HEK293 (cell line): ENCODE results near the gene TWIST1.

Source experiments
- FEZF1 ChIP-seq: fragments of 450-650 bp; formaldehyde crosslinking; IDR thresholded peaks from 2 replicates; pipeline ENCODE4 v1.5.1; 2016; ENCODE audit warnings: missing biosample characterization, missing genetic modification characterization
- GFI1B ChIP-seq: fragments of 450-650 bp; formaldehyde crosslinking; IDR thresholded peaks from 2 replicates; pipeline ENCODE4 v1.5.1; 2016; ENCODE audit warnings: missing biosample characterization, missing genetic modification characterization
- GLIS1 ChIP-seq: fragments of 450-650 bp; formaldehyde crosslinking; IDR thresholded peaks from 2 replicates; pipeline ENCODE4 v1.5.1; 2016; ENCODE audit warnings: missing biosample characterization, missing genetic modification characterization
- KLF16 ChIP-seq: fragments of 450-650 bp; formaldehyde crosslinking; IDR thresholded peaks from 2 replicates; pipeline ENCODE4 v1.5.1; 2017; ENCODE audit warnings: missing biosample characterization, missing genetic modification characterization
- ZBTB21 ChIP-seq: fragments of 450-650 bp; formaldehyde crosslinking; IDR thresholded peaks from 2 replicates; pipeline ENCODE4 v1.5.1; 2017; ENCODE audit warnings: missing biosample characterization, missing genetic modification characterization
- ZFHX2 ChIP-seq: fragments of 450-650 bp; formaldehyde crosslinking; conservative IDR thresholded peaks from 2 replicates; pipeline ENCODE4 v1.5.1; 2016; ENCODE audit warnings: missing biosample characterization, missing genetic modification characterization
- ZNF140 ChIP-seq: fragments of 450-650 bp; formaldehyde crosslinking; IDR thresholded peaks from 2 replicates; pipeline ENCODE4 v1.5.1; 2016; ENCODE audit warnings: missing biosample characterization, missing genetic modification characterization
- ZNF202 ChIP-seq: fragments of 450-650 bp; formaldehyde crosslinking; IDR thresholded peaks from 2 replicates; pipeline ENCODE4 v1.5.1; 2016; ENCODE audit warnings: missing biosample characterization, missing genetic modification characterization, borderline replicate concordance
- ZNF223 ChIP-seq: fragments of 450-650 bp; formaldehyde crosslinking; IDR thresholded peaks from 2 replicates; pipeline ENCODE4 v1.5.1; 2016; ENCODE audit warnings: missing biosample characterization, missing genetic modification characterization
- ZNF292 ChIP-seq: fragments of 450-650 bp; formaldehyde crosslinking; IDR thresholded peaks from 2 replicates; pipeline ENCODE4 v1.5.1; 2016; ENCODE audit warnings: low read depth, missing biosample characterization, missing genetic modification characterization, borderline replicate concordance
- ZNF324 ChIP-seq: fragments of 450-650 bp; formaldehyde crosslinking; IDR thresholded peaks from 2 replicates; pipeline ENCODE4 v1.5.1; 2016; ENCODE audit warnings: missing biosample characterization, missing genetic modification characterization
- ZNF585B ChIP-seq: fragments of 450-650 bp; formaldehyde crosslinking; IDR thresholded peaks from 2 replicates; pipeline ENCODE4 v1.5.1; 2016; ENCODE audit warnings: missing biosample characterization, missing genetic modification characterization
- ZNF621 ChIP-seq: fragments of 450-650 bp; formaldehyde crosslinking; IDR thresholded peaks from 2 replicates; pipeline ENCODE4 v1.5.1; 2017; ENCODE audit warnings: missing biosample characterization, missing genetic modification characterization
- ZNF626 ChIP-seq: fragments of 450-650 bp; sonication (Bioruptor Pico); formaldehyde crosslinking; IDR thresholded peaks from 2 replicates; pipeline ENCODE4 v1.5.1; 2018; ENCODE audit warnings: missing biosample characterization, missing genetic modification characterization, inconsistent platforms
- ZNF664 ChIP-seq: fragments of 450-650 bp; formaldehyde crosslinking; IDR thresholded peaks from 2 replicates; pipeline ENCODE4 v1.5.1; 2016; ENCODE audit warnings: missing biosample characterization, missing genetic modification characterization
- ZNF785 ChIP-seq: fragments of 450-650 bp; formaldehyde crosslinking; IDR thresholded peaks from 2 replicates; pipeline ENCODE4 v1.5.1; 2016; ENCODE audit warnings: missing biosample characterization, missing genetic modification characterization
- ZSCAN16 ChIP-seq: fragments of 450-650 bp; formaldehyde crosslinking; IDR thresholded peaks from 2 replicates; pipeline ENCODE4 v1.5.1; 2016; ENCODE audit warnings: missing biosample characterization, missing genetic modification characterization
- ZSCAN23 ChIP-seq: fragments of 450-650 bp; formaldehyde crosslinking; IDR thresholded peaks from 2 replicates; pipeline ENCODE4 v1.5.1; 2016; ENCODE audit warnings: missing biosample characterization, missing genetic modification characterization
- TF ChIP-seq, protein P1 (sequence below): fragments of 450-650 bp; formaldehyde crosslinking; IDR thresholded peaks from 2 replicates; pipeline ENCODE4 v1.5.1; 2017; ENCODE audit warnings: missing biosample characterization, missing genetic modification characterization
- TF ChIP-seq, protein P2 (sequence below): fragments of 450-650 bp; formaldehyde crosslinking; IDR thresholded peaks from 2 replicates; pipeline ENCODE4 v1.5.1; 2016; ENCODE audit warnings: missing biosample characterization, missing genetic modification characterization
- TF ChIP-seq, protein P3 (sequence below): sonication (generic); formaldehyde crosslinking; IDR thresholded peaks from 2 replicates; pipeline ENCODE4 v1.8.1; 2022; ENCODE audit warnings: mild to moderate bottlenecking, moderate library complexity, missing genetic modification reagents
- TF ChIP-seq, protein P4 (sequence below): fragments of 450-650 bp; formaldehyde crosslinking; IDR thresholded peaks from 2 replicates; pipeline ENCODE4 v1.5.1; 2016; ENCODE audit warnings: missing biosample characterization, missing genetic modification characterization
- TF ChIP-seq, protein P5 (sequence below): fragments of 450-650 bp; formaldehyde crosslinking; IDR thresholded peaks from 2 replicates; pipeline ENCODE4 v1.5.1; 2016; ENCODE audit warnings: missing biosample characterization, missing genetic modification characterization
- TF ChIP-seq, protein P6 (sequence below): fragments of 450-650 bp; formaldehyde crosslinking; IDR thresholded peaks from 2 replicates; pipeline ENCODE4 v1.5.1; 2017; ENCODE audit warnings: missing biosample characterization, missing genetic modification characterization
- TF ChIP-seq, protein P7 (sequence below): fragments of 450-650 bp; formaldehyde crosslinking; IDR thresholded peaks from 2 replicates; pipeline ENCODE4 v1.5.1; 2016; ENCODE audit warnings: missing biosample characterization, missing genetic modification characterization, borderline replicate concordance

TWIST1 gene

DNA sequence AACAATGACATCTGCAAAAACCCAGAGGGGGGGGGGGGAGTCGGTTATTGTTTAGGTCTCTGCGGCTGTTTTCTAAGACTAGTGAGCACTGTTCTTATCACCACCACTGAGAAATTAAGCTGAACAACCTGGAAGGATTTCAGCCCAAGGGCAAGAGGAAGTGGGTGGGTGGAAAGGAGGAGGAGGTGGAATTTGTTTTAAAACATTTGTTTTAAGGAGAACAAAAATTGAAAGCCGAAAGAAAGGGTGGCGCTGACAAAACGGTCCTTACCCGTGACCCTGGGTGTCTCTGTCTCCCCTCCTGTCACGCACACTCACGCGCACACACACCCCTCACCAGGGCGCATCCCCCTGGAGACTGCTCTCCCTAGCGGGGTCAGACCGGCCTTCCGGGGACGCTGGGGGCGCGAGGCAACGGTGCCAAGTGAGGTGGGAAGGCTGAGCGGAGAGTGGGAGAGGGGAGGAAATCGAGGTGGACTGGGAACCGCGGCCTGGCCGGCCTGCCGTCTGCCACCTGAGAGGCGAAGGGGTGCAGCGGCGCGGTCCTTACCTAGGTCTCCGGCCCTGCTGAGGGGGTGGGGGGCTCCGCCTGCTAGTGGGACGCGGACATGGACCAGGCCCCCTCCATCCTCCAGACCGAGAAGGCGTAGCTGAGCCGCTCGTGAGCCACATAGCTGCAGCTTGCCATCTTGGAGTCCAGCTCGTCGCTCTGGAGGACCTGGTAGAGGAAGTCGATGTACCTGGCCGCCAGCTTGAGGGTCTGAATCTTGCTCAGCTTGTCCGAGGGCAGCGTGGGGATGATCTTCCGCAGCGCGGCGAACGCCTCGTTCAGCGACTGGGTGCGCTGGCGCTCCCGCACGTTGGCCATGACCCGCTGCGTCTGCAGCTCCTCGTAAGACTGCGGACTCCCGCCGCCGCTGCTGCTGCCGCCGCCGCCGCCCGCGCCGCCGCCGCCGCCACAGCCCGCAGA, 1.0 kb downstream of the TWIST1 start (continued):
- TF ChIP-seq, protein P1, sequence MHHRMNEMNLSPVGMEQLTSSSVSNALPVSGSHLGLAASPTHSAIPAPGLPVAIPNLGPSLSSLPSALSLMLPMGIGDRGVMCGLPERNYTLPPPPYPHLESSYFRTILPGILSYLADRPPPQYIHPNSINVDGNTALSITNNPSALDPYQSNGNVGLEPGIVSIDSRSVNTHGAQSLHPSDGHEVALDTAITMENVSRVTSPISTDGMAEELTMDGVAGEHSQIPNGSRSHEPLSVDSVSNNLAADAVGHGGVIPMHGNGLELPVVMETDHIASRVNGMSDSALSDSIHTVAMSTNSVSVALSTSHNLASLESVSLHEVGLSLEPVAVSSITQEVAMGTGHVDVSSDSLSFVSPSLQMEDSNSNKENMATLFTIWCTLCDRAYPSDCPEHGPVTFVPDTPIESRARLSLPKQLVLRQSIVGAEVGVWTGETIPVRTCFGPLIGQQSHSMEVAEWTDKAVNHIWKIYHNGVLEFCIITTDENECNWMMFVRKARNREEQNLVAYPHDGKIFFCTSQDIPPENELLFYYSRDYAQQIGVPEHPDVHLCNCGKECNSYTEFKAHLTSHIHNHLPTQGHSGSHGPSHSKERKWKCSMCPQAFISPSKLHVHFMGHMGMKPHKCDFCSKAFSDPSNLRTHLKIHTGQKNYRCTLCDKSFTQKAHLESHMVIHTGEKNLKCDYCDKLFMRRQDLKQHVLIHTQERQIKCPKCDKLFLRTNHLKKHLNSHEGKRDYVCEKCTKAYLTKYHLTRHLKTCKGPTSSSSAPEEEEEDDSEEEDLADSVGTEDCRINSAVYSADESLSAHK (tag by site-specific recombination), result no peak
- TF ChIP-seq ZNF626 (tag by site-specific recombination), result no peak
- no peak for TF ChIP-seq ZNF292 (tag by site-specific recombination)
- TF ChIP-seq ZNF621, result no peak
- no peak for TF ChIP-seq ZNF324
- TF ChIP-seq, protein P2, sequence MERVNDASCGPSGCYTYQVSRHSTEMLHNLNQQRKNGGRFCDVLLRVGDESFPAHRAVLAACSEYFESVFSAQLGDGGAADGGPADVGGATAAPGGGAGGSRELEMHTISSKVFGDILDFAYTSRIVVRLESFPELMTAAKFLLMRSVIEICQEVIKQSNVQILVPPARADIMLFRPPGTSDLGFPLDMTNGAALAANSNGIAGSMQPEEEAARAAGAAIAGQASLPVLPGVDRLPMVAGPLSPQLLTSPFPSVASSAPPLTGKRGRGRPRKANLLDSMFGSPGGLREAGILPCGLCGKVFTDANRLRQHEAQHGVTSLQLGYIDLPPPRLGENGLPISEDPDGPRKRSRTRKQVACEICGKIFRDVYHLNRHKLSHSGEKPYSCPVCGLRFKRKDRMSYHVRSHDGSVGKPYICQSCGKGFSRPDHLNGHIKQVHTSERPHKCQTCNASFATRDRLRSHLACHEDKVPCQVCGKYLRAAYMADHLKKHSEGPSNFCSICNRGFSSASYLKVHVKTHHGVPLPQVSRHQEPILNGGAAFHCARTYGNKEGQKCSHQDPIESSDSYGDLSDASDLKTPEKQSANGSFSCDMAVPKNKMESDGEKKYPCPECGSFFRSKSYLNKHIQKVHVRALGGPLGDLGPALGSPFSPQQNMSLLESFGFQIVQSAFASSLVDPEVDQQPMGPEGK (tag by site-specific recombination), result peak; percentile 55
- TF ChIP-seq, protein P3, sequence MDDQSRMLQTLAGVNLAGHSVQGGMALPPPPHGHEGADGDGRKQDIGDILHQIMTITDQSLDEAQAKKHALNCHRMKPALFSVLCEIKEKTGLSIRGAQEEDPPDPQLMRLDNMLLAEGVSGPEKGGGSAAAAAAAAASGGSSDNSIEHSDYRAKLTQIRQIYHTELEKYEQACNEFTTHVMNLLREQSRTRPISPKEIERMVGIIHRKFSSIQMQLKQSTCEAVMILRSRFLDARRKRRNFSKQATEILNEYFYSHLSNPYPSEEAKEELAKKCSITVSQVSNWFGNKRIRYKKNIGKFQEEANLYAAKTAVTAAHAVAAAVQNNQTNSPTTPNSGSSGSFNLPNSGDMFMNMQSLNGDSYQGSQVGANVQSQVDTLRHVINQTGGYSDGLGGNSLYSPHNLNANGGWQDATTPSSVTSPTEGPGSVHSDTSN (CRISPR knock-in tag), result no peak
- no peak for TF ChIP-seq ZSCAN16 (tag by site-specific recombination)
- TF ChIP-seq ZNF664 (tag by site-specific recombination), result no peak
- TF ChIP-seq, protein P4, sequence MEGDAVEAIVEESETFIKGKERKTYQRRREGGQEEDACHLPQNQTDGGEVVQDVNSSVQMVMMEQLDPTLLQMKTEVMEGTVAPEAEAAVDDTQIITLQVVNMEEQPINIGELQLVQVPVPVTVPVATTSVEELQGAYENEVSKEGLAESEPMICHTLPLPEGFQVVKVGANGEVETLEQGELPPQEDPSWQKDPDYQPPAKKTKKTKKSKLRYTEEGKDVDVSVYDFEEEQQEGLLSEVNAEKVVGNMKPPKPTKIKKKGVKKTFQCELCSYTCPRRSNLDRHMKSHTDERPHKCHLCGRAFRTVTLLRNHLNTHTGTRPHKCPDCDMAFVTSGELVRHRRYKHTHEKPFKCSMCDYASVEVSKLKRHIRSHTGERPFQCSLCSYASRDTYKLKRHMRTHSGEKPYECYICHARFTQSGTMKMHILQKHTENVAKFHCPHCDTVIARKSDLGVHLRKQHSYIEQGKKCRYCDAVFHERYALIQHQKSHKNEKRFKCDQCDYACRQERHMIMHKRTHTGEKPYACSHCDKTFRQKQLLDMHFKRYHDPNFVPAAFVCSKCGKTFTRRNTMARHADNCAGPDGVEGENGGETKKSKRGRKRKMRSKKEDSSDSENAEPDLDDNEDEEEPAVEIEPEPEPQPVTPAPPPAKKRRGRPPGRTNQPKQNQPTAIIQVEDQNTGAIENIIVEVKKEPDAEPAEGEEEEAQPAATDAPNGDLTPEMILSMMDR (tag by site-specific recombination), result peak; percentile 51
- no peak for TF ChIP-seq GFI1B (tag by site-specific recombination)
- peak; percentile 67; the same call in 1 of the 2 replicates for TF ChIP-seq KLF16 (tag by site-specific recombination)
- no peak for TF ChIP-seq GLIS1
- TF ChIP-seq ZNF585B (tag by site-specific recombination), result no peak
- no peak for TF ChIP-seq ZNF223 (tag by site-specific recombination)
- TF ChIP-seq, protein P5, sequence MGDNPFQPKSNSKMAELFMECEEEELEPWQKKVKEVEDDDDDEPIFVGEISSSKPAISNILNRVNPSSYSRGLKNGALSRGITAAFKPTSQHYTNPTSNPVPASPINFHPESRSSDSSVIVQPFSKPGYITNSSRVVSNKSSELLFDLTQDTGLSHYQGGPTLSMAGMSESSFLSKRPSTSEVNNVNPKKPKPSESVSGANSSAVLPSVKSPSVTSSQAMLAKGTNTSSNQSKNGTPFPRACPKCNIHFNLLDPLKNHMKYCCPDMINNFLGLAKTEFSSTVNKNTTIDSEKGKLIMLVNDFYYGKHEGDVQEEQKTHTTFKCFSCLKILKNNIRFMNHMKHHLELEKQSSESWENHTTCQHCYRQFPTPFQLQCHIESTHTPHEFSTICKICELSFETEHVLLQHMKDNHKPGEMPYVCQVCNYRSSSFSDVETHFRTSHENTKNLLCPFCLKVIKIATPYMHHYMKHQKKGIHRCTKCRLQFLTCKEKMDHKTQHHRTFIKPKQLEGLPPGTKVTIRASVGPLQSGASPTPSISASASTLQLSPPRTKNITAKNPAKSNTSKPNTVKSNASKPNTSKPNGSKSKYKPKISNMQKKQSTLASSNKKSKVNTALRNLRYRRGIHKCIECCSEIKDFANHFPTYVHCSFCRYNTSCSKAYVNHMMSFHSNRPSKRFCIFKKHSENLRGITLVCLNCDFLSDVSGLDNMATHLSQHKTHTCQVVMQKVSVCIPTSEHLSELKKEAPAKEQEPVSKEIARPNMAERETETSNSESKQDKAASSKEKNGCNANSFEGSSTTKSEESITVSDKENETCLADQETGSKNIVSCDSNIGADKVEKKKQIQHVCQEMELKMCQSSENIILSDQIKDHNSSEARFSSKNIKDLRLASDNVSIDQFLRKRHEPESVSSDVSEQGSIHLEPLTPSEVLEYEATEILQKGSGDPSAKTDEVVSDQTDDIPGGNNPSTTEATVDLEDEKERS (tag by site-specific recombination), result no peak
- no peak for TF ChIP-seq ZNF785 (tag by site-specific recombination)
- TF ChIP-seq ZFHX2, result peak; percentile 65
- TF ChIP-seq ZSCAN23 (tag by site-specific recombination), result no peak
- TF ChIP-seq, protein P6, sequence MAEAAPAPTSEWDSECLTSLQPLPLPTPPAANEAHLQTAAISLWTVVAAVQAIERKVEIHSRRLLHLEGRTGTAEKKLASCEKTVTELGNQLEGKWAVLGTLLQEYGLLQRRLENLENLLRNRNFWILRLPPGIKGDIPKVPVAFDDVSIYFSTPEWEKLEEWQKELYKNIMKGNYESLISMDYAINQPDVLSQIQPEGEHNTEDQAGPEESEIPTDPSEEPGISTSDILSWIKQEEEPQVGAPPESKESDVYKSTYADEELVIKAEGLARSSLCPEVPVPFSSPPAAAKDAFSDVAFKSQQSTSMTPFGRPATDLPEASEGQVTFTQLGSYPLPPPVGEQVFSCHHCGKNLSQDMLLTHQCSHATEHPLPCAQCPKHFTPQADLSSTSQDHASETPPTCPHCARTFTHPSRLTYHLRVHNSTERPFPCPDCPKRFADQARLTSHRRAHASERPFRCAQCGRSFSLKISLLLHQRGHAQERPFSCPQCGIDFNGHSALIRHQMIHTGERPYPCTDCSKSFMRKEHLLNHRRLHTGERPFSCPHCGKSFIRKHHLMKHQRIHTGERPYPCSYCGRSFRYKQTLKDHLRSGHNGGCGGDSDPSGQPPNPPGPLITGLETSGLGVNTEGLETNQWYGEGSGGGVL (tag by site-specific recombination), result peak; percentile 29; the same call in 1 of the 2 replicates
- no peak for TF ChIP-seq ZBTB21
- TF ChIP-seq FEZF1 (tag by site-specific recombination), result no peak
- TF ChIP-seq ZNF140 (tag by site-specific recombination), result no peak
- TF ChIP-seq, protein P7, sequence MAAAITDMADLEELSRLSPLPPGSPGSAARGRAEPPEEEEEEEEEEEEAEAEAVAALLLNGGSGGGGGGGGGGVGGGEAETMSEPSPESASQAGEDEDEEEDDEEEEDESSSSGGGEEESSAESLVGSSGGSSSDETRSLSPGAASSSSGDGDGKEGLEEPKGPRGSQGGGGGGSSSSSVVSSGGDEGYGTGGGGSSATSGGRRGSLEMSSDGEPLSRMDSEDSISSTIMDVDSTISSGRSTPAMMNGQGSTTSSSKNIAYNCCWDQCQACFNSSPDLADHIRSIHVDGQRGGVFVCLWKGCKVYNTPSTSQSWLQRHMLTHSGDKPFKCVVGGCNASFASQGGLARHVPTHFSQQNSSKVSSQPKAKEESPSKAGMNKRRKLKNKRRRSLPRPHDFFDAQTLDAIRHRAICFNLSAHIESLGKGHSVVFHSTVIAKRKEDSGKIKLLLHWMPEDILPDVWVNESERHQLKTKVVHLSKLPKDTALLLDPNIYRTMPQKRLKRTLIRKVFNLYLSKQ, result no peak
- no peak for TF ChIP-seq ZNF202
